Stimulated activated CD4-positive, alpha-beta T cell treated with anti-CD3 and anti-CD28 coated beads, TNF-alpha, amount 100 ng/mL, for 48 hours (primary cell): ENCODE results near the gene PDCD6IP.

ENCODE experiments used
- DNase-seq, 3 donors: peaks; one replicate each; pipeline ENCODE4 v3.0.0-alpha.2; 2020; ENCODE audit warnings: low read depth in 3 of 3

Gene PDCD6IP

DNA sequence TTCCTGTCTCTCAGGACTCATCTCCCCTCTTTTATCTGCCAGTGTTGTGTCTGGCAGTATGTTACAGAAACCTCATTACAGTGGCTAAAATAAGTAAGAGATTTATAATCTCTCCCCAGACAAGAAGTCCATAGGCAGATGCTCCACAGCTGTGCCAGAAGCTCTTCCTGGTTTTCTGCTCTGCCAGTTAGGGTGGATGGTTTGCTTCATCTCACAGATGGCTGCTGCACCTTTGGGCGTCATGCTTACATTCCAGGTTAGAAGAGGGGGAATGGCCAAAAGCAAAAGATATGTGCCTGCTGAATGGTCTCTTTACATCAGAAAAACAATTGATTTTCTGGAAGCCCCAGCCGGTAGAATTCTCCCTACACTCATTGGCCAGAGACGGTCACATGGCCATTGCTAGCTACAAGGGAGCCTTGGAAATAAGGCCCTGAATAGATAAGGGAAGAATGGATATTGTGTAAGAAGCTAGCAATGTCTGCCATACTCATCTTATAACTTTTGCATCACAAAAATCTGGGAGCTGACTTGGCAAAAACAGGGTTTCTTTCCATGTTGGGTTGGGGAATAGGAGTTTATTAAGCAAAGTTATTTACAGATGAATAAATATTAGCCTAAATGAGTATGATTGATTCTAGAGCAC lies 91.1 kb downstream of the PDCD6IP start:
- no peak for DNase-seq

DNA sequence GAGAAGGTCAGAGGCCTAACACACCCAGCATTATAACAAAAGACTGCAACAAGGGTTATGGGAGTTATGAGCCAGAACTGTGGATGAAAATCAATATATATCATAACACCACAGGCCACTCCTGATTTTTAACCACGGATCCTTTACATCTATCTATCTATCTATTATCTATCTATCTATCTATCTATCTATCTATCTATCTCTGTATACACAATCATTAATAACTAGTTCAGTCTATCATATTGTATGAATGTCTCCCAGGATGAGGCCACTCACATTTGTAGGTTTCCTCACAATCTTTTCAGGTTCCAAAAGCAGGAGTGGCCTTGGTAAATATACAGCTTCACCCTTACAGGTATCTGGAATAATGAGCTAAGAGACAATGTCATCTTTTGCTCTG lies 94.2 kb downstream of the PDCD6IP start:
- DNase-seq = no peak

DNA sequence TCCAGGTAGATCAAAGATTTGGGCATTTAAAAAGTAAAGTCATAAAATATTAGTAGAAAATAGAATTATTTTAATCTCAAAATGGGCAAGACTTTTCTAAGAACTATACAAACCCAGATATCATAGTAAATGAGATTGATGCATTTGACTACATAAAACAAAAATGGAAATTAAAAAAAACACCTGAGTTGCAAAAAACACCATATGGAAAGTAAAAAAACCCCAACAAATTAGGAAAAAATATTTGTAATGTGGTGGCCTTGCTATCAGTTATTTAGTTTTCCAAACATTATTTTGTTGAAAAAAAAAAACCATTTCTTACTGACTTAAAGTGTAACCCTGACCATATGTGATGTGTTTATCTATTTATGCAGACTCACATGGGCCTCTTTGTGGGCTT lies 97.2 kb downstream of the PDCD6IP start:
- no peak for DNase-seq

DNA sequence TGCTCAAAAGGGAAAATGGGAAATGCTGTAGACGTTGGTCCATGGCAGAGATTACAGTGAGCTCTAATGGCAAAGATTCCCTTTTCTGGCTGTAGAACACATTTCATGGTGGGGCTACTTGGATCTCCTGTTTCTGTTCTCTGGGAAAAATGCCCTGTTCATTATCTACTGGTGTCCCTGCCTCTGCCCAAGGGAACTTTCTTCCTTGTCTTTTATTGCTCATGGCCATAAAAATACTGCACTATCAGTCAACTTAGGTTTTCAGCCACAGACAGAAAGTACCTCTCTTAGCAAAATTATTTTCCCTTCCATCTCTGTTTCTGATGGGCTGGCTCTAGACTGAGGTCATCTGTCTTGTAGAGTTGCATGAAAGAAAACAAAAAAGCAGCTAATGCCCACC lies 98.9 kb downstream of the PDCD6IP start:
- no peak for DNase-seq

DNA sequence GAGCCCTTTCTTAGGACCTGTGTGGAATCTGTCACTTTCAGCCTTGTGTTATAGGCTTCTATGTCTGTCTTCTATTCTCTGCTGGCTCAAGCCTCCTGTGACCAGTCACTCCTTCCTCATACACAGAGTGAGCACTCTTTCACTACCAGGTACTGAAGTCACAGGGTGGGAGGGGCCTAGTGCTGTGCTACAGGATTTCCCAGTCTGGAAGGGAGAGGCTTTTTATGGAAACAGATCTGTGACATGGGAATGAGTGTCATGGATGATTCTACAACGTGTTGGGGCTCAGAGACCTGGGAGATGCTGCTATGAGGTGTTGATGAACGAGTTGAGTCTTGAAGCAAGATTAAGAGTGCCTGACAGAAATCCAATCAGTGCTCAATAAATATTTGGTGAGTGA lies 100.5 kb downstream of the PDCD6IP start:
- DNase-seq = no peak

DNA sequence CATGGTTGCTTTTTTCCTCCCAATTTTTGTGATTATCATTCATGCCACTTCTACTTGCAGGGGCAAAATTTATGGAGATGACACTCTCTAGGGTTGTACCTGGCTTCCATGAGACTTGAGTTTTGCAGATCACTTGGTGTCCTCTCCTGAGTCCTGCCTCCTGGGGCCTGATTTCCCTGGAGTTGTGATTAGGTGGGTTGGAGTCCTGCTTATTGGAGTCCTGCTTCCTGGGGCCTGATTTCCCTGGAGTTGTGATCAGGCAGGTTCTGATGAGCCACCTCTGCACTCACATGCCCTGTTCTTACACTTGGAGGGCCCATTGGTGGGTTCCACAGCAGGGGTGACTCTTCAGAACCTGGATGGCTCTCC lies 102.0 kb downstream of the PDCD6IP start:
- DNase-seq = no peak

DNA sequence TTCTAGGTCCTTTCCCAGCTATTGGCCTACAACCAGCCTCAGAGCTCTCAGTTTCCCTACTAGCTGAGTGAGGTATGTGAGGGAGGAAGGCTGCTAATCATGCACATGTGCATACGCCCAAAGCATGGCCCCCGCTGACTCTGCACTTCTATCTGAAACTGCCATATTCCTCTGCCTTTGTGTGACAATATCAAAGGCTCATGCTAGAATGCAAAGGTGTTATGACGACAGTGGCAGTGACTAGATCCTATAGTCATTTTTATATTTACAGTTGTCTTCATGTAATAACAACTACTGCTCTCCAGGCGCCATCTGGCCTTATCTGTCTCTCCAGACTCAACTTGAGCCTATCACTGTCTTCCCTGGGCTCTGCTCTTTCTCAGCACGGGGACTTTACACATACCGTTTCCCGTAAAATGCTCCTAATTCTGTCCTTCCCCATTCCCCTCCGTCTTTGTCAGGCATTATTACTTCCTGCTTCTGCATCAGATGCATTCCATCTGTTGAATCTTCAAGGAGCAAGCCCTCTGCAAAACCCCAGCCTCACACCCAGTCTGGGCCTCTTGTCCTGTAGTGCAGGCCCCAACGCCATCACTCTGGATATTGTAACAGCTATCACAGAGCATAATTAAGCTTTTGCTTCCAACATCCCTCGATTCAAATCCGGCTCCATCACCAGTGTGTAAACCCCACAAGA lies 102.5 kb downstream of the PDCD6IP start:
- no peak for DNase-seq

DNA sequence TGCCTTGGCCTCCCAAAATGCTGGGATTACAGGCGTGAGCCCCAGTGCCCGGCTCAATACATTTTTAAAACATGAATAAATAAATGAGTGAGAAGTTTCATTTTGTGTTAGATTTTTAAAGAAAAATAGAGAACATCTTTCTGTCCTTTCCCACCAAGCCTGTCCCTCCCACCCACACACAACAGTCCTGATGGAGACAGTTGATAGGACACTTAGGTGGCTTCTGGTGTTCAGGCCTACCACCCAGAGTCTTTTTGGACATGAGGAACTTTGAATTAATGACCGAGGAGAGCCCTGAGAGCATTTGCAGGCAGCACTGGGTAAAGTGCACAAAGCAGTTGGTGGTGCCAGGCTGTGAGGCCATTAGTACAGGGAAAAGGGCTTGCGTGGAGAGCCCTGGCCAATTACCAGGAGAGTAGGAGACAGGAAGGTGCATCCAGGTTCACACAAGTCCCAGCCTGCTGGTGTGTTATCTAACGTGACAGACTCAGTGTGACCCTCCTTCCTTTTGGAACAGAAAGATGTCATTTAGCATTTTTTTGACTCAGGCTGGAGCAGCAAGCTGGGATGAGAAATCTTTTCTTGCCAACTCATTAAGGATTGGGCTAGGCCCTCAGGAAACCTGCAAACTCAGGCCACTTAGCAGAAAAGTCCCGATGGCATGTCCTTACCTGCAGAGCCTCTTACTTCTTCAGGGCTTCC lies 103.6 kb downstream of the PDCD6IP start:
- no peak for DNase-seq

DNA sequence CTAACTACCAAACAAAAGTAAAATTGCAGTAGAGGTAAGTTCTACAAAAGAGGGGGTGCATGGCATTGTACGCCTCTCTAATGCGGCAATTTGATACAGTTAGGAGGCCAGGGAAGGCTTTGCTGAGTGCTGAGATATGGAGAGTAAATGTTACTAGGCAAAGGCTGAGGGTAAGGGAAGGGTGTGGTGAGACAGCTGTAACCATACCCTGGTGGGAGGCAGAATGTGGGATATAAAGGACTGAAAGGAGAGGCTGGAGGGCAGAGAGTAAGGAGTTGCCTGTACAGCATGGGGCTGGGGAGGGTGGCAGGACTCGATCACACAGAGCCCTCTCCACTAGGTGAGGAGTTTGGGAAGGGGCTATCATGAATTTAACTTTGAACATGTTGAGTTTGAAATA lies 106.3 kb downstream of the PDCD6IP start:
- no peak for DNase-seq

DNA sequence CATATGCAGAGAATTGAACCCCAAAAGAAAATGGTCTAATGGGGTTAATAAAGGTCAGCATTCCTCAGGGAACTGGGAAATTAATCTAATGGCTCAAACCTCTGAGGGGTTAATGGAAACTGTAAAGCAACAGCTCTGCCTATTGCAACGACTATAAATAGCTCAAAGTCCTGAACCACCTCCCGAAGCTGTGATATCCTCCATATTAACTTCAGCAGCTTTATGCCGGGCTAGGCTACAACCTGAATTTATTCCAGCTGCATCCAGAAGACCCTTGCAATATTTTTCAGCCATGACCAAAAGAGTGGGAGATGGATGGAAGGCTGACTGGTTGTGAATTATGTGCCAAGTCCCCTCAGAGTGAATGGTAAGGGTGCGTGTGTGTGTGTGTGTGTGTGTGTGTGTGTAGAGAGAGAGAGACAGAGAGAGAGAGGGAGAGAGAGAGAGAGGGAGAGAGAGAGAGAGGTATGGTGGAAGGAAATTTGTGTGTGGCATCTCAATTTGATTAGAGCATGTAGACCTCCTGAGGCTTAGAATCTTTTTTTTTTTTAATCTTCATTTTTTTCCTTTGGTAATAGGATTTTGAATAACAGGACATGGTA lies 109.9 kb downstream of the PDCD6IP start:
- no peak for DNase-seq

DNA sequence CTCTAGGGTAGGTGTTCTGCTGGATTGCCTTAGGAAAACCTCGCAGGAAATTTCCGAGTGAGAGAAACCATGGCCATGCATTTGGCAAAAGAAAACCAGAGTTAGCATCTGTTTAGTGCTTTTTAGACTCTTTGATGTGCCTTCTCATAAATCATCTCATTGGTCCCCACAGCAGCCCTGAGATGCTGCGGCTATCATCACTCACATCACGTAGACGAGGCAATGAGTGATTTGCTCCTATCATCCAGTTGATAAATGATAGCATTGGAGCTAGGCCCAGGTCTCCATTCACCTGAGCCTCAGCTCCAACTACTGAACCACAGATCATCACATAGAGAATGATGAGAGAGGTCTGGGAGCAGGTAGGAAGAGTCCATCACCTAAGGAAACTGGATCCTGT lies 111.1 kb downstream of the PDCD6IP start:
- no peak for DNase-seq

DNA sequence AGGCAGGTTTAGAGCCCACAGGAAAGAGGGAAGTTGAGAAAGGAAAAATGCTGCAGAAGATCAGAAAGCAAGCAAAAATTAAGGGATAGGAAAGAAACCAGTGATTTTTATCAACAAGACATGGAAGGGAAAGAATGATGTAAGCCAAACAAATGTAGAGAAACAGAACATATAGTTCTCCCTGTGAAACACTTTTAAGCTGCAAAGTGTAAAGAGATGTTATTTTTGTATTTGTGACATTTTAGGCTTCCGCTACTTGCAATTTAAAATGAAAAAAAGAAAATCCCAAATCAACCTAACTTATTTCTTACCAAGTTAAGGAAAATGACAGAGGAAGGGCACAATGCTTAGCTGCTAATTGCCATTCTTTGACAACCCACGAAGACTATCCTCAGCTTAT lies 111.6 kb downstream of the PDCD6IP start:
- no peak for DNase-seq

DNA sequence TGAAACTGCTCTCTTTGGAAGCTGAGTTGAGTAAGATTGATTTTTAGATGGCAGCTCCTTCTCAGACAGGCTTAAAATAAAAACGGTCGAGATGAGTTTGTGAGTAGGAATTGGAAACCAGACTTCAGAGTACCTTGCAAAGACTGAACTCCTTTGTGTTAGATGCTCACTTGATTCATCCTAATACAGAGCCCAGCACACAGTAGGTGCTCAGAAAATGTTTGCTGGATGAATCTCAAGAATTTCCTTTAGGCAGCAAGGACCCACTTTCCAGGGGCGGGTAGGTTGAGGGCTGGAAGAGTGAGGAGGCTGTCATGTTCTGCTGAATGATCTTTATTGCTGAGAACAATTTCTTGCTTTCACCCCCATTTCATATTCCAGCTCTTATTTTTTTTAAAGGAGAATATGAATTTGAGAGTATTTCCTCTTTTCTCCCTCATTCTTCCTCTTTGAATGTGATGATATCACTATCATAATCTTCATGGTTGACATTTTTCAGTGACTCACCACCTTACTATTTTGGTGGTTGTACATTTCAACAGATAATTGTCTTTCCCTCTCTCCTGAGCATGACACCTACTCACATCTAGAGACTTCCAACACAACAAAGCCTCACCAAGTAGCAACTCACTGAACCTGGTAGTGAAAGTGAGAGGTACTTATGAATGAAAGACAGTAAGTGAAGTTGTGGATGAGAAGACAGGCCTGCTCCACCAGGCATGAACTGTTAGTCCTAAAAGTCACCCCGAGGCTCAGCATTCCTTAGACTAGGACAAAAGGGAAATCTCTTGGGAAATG lies 113.3 kb downstream of the PDCD6IP start:
- DNase-seq = no peak

DNA sequence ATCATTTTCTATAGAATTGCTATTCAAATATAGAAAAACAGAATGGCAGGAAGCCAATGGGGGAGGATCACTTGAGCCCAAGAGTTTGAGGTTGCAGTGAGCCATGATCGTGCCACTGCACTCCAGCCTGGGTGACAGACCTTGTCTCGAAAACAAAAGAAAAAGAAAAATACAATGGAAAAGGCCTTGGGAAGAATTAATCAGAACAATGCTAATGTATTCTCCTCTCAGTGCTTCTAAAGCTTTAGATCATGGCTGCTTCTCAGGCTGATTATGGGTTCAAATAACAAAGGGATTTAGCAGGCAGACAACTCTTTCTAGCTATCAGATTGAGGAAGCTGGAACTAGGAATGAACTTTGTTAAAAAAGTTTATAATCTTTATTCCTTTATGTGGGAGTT lies 115.8 kb downstream of the PDCD6IP start:
- DNase-seq = no peak

DNA sequence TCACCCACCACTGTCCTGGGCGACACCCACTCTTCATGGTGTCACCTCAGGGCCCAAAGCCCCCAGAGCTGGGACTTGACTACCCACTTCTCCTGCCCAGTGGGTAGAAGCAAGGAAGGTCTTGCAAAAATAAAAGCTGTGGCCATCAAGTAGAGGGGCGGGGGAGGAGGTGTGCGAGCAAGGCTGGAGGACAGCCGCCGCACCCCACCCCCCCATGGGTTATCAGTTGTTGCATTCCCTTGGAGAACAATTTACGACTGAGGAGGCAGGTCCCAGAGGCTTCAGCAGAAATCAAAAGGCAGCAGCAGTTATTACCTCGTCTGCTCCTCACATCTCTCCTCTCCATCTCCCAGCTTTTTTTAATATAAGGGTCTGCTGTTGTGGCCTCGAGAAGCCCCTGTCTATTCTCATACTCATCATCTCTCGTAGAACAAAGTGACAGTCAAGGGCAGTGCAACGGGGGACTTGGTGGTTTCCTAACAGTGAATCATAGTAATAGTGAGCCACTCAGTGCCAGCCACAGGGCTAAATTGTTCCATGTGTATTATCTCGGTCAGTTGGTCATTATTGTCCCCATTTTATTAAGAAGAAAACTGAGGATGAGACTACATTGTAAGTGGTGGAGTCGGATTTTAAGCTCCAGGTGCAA lies 116.4 kb downstream of the PDCD6IP start:
- DNase-seq = no peak

DNA sequence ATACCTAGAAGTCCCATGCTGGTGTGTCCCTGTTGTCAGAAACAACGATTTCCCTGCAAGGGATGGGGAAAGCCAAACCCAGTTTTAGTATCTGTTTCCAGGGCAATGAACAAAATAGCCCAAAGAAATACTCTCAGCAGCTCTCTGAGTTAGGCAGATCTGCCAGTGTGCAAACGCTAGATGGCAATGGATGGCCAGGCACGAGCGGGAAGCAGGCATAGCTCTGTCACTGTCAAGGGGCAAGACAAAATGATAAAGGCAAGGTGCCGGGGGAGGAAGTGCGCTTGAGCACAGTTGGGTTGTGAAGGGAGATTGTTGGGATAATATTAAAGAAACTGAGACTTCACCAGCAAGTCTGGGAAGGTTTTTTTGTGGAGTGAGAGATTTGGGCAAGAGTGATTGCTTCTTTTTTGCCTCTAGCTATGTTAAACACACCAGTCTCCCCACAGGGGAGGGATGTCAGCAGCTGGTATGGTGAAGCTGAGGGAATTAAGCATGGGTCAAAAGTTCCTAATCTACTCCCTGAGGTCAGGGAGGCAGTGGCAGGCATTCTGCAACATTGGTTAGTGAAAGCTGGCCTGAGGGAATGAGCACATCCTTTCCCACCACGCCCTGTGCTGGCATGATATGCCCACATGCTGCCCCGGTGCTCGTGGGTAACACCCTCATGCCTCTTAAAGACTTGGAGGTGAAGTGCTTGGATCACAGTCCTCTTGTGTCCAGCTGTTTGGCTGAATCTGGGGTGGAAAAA lies 117.5 kb downstream of the PDCD6IP start:
- no peak for DNase-seq

DNA sequence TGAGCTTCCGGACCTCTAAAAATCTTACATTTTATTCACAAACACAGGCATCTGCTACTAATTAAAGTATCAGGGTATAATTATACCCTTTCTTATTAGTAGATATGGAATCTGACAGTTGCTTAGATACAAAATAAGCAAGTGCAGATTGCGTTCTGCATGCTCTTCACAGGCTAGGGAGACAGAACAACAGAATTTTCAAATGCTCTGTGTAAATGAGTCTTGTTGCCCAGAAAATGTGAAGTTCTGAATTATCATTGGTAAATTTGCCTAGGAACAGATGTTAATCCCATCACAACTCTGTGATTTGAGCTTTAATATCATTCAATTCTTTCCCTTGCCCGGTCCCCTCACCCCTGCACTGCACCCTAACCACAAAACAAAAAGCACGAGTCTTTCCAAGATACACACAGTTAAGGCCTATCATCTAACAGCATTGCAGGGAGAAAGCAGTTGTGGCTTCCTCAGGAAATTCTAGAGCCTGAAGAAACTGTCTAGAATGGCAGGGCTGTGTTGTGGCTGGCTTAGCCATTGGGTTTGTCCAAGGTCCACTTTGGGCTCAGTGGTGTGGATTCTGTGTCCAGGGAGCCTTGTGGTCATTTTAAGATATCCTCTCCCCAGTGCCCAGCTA lies 119.8 kb downstream of the PDCD6IP start:
- no peak for DNase-seq
